HG03558 (cell line): ENCODE measurements around the gene TNKS1BP1.

ENCODE experiments used
- ATAC-seq: cut with Tn5 transposase; IDR thresholded peaks from one replicate; pipeline ENCODE4 v1.9.1; 2021; ENCODE audit warnings: moderate number of reproducible peaks; ENCODE audit not compliant: unreplicated experiment; ENCODE audit errors: extremely low read depth

Gene TNKS1BP1

DNA sequence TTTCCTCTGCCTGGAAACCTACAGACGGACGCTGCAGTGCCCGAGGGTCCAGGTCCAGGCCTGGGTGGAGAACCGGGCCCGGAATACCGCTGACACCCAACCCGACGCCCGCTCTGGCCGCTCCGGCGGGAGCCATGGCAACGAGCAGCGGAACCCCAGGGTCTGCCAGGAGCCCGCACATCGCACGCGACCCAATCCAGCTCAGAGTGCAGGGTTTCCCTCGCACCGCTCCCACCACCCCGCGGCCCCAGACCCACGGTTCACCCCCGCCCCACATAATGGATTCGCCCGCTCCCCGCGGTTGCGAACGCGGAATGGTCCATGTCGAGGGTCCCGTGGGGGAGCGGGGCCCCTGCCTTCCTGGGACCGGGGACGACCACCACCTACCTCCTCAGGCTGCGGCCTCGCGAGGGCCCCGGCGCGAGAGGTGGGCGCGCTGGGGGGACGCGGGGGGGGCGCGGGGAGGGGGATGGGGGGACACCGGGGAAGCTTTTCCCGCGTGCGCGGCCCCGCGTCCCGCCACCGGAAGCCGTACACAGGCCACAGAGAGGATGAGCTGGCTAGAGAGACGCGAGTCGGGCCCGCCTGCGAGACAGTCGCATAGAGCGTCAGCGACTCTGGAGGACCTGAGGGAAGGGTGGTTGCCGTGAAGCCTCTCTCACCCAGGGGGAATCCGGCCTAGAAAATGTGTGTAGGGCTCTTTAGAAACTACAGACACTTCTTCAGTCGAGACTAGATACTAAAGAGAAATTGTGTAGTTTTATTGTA, 10.8 kb upstream of the TNKS1BP1 start, which contains the start of gene SSRP1:
TSS of gene SSRP1 (minus strand) at position 550 of the 768 bp plus-strand sequence. CDS start 771 bp downstream, outside the sequence.
- peak; percentile 99 for ATAC-seq

DNA sequence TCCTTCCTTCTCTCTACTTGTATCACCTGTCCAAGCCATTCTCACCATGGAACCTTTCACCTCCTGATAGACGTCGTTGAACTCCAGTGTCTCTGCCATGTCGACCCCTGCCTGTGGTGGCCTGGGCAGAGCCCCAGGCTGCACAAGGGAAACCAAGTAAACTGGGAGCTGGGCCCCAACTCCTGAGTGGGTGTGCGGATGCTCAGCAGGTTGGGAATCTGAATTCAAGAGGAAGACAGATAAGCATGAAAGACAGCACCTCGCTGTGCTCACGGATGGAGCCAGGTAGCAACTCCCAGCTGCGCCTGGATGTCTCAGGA, 10.2 kb upstream of the TNKS1BP1 start:
- no peak for ATAC-seq

DNA sequence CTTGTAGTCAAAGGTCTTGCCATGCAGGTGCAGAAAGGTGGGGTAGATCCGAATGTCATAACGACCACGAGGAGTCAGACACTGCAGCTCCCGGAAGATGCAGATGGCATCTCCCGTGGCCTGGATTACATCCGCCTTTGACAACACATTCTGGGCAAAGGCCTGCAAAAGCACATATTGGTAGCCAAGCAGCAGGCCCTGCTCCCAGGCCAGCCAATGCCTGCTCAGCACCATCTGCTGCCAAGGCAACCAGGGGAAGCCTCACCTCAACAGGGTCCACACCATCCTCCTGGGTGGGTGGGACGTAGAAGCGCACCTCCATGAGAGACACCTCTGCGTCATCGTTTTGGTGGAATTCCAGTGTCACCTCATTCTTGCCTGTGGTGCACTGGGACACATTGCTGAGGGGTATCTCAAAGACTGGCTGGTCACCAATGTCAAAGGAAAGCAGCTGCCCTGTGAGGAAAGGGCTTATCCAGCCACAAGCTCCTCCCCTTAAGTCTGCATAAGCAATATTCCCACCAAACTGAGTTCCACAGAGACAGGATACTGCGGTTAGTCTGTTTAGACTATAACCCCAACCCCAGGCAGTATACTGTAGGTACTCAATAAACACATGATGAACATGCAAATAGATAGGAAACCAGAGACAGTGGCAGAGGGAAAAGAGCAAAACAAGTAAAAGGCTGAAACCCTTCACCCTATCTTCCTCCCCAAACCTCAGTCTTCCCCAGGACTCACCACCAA, 8.1 kb upstream of the TNKS1BP1 start:
- no peak for ATAC-seq

DNA sequence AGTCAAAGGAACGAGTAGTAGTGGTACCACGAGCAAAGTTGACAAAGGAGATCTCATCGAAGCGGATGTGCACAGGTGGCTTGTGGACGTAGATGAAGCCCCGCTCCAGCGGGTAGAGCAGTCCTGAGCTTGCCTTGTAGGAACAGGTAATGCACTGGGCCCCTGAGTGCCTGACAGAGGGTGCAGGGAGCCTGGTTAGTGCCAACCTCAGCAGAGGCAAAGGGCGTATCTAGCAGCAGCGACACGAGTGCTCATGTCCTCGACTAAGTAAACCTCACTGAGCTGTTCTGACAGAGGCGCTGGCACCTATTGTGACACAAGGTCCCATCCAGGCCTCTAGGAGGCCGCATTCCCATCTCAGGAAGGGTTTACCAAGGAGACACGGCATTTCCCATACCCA, 7.0 kb upstream of the TNKS1BP1 start:
- no peak for ATAC-seq

DNA sequence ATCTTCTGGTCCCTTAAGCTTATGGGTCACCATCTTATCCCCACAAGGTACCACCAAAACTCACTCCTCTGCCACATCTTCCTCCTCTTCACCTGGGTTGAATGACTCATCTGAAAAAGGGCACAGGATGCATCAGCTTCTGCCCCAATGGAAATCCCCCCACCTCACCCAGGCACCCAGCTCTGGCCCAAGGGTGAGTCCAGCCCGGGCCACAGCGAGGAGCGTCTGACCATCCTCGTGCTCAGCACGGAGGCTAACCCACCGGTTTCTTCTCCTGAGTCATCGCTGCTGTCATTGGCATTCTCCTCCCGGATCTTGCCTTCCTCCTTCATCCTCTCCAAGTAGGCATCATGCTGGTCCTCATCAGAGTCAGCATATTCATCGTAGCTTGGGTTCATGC, 5.3 kb upstream of the TNKS1BP1 start:
- ATAC-seq: no peak

DNA sequence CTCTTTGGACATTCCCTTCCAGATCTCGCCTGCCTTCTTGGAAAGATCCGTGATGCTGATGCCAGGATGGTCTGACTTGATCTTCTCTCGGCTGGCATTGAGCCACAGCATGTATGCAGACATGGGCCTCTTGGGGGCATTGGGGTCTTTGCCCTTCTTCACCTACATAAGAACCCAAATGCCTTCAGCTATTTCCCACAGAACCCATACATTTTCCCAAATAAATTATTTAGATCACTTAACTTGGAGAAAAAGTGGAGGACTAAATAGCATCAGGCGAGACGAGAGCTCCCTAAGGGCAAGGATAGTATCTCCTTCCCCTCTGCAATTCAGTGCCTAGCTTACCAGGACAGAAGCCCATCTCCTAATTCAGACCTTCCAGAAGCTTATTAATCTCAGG, 3.0 kb upstream of the TNKS1BP1 start:
- no peak for ATAC-seq

DNA sequence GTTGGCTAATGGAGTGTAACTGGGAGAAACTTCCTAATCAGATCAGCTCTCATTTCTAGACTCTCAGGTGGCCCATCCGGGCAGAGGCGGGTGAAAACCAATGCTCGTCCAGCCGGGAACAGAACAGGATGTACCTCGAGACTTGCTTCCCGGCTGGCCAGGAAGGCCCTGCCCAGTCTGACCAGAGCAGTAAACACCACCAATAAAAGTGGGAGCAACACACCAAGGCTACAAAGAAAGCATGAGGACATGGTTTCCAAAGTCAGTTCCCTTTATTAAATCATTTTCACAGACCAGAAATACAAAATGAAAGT, 940 bp upstream of the TNKS1BP1 start:
- ATAC-seq: no peak

DNA sequence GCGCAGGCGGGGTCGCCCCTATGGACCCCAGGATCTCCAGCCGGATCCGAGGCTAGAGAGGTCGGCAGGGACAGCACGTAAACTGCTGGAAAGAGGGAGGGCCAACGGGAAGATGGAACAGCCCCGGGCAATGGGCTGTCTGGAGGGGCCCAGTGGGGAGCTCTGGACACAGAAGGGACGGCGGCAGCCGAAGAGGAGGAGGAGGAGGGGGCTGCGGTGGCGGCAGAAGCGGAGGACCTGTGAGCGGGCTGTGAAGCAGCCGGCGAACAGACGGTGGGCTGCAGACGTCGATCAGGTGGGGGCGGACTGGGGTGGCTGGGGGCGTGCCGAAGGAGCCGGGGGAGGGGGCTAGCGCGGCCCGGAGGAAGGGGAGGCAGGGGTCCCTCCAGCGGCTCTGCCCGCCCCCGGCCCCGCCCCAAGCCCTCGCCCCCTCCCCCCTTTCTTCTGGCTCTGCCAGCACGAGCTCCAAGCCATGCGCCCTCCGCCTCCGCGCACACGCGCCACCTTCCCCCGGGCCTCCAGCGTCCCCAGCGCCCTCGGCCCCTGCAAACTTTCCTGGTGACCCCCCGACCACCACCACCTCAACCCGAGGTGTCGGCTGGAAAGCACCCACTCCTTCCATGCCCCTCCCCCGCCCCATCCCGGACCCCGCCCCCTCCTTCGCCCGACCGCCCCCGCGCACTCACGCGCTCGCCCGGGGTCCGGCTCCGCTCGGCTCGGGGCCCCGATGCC, 432 bp downstream of the TNKS1BP1 start:
- ATAC-seq: no peak

DNA sequence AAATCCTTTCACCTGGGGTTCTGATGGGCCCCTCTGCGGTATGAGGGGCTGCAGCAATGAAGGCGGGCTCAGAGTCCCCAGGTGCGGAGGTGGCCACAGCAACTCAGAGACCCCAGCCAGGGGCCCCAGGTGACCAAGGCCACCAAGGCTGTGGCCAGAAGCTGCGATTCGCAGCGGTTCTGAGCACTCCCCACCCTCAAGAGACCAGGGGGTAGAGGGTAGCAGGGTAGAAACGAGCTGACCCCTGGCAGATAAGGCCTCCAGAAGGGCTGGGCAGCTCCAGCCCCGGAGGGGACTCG, 948 bp downstream of the TNKS1BP1 start:
- ATAC-seq: no peak

DNA sequence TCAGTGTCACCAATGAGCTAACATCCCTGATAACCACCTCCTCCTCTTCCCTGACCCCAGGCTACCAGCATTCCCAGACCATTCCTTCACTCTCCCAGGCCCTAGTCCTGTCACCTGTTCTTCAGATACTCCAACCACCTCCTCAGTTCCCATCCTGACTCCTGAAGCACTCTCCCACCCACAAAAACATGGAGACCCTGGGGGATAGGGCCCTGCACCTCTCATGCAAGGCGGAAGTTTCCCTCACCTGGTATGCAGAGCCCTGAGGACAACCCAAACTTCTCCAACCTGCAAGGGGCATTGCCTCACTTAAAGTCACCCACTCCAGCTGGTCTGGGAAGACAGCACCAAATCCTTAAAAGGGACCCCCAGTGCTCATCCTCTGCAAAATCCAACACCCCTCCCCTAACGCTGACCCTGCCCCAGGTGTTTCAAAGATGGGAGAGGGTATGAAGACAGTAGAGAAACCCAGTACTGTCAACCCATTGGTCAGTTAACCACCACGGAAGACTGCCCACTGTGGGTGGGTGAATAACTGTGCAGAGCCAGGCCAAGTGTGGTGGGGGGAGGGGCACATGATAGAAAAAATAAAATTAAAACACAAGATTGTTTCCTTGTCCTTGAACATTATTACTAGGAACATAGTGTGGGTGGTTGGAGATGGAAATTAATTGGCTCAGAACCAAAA, 1.4 kb downstream of the TNKS1BP1 start:
- no peak for ATAC-seq

DNA sequence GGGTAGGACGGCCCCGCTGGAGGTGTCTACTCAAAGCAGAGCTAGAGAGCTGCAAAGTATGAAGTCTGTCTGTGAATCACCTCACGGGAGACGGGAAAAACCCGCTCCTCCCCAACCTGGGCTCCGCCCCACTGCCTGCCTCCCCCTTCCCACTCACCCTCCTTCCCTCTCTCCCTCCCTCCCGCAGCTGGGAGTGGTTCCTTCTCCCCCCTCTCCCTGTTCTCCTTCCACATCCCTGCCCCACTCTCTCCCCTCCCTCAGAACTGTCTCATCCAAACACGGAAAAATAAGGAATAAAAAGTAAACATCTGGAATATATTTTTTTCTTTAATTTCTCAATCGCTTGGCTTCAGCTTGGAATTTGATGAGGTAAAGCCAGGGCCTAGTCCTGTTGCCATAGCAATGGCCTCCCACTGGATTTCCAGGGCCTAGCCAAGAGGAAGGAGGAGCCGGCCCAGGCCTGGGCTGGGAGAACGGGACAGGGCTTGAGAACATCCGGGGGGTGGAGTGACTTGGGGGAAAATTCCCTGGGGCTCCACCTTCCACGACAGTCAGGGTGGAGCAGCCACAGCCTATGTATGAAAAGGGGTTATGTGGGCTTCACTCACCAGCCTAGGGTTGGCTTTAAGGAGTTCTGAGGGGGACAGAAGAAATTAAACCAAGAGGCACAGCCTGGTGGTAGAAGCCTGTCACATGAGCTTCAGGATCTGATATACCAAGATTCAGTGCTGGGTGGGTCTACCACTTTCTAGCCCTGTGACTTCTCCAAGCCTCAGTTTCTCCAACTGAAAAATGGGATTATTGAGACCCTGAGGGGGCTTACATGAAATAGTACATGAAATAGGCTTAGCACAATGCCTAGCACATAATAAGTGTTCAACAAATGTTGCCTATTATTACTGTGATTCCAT, 2.2 kb downstream of the TNKS1BP1 start:
- ATAC-seq: no peak

DNA sequence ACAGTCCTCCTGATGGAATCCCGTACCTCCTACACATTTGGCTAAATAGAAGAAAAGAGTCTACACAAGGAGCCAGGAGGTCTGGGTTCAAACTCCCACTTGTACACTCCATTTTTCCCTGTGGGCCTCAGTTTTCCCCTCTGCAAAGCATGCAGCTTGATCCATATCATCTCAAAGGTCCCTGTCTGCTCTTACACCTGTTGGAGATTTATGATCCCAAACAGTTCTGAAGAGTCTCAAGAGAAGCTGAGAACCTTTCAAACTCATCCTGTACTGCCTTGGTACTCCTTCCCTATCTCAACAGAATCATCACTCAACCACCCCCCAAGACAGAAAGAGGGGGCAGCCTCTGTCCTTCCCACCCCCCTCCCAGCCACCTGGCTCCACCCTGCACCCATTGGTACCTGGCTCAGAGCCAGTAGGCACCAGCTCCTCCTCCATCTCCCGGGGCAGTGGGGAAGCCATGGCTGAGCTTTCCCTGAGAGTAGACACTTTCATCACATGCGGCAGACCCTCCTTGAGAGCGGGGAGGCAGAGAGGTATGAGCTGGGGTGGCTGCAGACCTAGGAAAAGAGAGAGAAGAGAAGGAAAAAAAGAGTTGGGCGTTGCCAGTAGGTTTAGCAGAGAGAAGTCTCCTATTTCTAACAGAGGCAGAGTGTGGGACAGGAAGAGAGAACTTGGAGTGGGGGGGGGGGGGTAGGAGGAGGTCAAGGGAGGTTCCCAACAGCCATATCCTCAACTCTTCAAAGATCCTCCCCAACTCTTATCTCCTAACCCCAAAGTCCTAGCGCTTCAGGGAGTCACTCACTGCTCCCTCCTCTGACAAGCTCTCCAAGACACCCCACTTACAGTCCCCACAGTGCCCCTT, 3.1 kb downstream of the TNKS1BP1 start:
- no peak for ATAC-seq

DNA sequence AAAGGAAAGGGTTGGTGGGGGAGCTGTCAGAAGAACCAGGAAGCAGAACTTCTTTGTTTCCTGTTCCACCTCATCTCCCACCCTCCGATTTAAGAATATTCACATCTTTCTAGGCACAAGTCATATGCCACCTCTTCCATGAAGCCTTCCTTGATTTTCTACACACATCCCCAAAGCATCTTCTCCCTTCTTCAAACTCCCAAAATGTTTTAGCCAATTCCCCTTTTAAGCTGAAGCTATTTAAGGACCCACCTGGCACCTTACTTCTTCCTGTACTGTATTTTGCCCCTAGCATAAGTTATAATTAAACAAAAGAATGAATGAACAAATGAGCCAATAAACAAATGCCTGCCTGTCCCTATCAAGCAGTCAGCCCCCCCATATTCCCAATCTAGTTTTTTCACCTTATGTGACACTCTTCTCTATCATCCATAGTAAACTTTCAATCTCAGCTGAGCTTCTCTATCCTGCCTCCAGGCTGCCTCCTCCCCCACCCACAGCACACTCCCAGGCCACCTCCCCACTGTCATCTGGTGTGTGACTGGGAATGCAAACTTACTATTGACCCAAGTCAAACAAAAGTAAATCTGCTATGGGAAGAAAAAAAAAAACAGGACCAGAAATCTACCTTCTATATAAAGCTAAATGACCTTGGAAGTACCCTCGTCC, 3.9 kb downstream of the TNKS1BP1 start:
- no peak for ATAC-seq

DNA sequence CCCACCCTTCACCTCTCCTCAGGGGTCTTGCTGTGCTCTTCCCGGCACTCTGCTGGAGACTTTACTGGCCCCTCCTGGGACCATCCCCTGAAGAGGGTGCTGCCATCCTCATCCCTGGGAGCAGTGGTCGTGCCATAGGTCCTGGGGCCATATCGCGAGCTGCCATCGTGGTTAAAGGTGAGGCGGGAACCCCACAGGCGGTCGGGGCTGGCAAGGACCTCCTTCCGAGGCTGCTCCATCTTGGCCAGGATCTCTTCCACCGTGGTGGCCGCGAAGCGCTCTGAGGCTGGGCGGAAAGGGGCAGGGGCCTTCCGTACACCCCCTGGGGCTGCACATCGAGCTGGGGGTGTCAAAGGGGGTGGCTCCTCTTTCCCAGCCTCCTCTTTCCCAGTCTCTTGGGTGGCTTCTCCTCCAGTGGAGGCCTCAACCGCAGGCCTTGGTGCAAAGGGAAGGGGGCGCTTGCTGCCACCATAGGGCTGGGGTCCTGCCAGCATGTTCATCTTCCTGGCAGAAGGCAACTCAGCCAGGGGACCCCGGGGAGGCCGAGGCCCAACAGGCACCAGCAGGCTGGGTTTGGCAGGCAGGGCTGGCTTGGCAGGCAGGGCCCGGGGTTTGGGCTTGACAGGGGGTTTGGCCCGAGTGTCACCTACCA, 4.6 kb downstream of the TNKS1BP1 start:
- ATAC-seq: no peak

DNA sequence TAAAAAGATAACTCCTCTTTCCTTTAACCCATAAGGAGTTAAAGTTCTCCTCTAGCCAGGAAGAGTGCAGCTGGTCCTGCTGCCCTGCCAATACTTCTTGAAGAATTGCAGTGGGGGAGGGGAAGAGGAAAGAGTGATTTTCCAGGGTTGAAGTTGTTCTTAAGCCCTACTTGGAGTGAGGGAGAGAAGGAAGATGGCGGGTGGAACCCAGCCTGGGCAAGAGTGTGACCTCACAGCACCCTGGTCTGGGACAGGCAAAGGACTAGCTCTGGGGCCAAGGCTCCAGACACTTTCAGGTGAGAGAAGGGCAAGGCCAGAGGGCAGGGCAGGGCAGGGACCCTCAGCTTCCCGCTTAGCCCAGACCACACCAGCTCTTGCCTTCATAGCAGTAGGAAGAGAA, 6.6 kb downstream of the TNKS1BP1 start:
- ATAC-seq: no peak

DNA sequence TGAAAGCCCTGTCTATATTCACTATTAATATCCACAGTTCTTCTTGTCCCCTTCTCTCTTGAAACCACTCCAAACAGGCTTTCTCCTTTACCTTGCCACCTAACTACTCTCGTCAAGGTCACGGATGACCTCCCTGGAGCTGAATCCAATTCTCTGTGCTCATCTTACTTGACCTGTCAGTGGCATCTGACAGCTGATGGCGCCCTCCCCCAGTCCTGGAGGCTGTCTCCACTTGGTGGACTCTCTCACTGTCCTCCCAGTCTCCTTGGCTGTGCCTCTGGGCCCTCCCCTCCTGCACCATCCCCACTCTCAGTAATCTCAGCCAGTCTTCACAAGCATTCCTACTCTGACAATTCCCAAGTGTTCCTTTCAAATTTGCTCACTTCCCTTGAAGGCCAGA, 8.7 kb downstream of the TNKS1BP1 start:
- ATAC-seq: no peak

DNA sequence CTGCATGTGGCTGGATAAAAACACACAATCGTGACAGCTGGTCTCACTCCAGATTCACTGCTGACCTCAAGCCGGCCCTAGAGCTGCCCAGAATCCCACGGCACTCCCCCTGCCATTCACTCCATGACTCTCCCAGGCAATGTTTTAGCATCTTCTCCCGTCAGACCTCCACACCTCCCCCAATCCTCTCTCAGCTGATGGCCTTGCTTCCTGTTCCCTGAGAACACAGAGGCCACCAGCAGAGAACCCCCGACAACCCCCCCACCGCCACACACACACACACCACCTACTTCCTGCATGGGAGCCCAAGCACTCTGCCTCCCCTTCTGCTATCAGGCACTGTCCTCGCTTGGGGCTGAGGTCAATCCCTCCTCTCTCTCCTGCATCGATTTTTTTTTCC, 9.3 kb downstream of the TNKS1BP1 start:
- ATAC-seq: no peak
